HEK293 (cell line): ENCODE data around the gene PRRT2.
A peak's percentile ranks its signal among the peaks of the same experiment; 100 is the strongest.

Experiments
- BCL11B ChIP-seq: fragments of 450-650 bp; formaldehyde crosslinking; IDR thresholded peaks from 2 replicates; pipeline ENCODE4 v1.5.1; 2016; ENCODE audit warnings: low read depth, missing biosample characterization, missing genetic modification characterization
- GFI1B ChIP-seq: fragments of 450-650 bp; formaldehyde crosslinking; IDR thresholded peaks from 2 replicates; pipeline ENCODE4 v1.5.1; 2016; ENCODE audit warnings: missing biosample characterization, missing genetic modification characterization
- GLIS1 ChIP-seq: fragments of 450-650 bp; formaldehyde crosslinking; IDR thresholded peaks from 2 replicates; pipeline ENCODE4 v1.5.1; 2016; ENCODE audit warnings: missing biosample characterization, missing genetic modification characterization
- GLIS2 ChIP-seq: fragments of 450-650 bp; formaldehyde crosslinking; IDR thresholded peaks from 2 replicates; pipeline ENCODE4 v1.5.1; 2016; ENCODE audit warnings: missing biosample characterization, missing genetic modification characterization
- HOXC10 ChIP-seq: sonication (generic); formaldehyde crosslinking; IDR thresholded peaks from 2 replicates; pipeline ENCODE4 v1.8.1; 2023; ENCODE audit warnings: mild to moderate bottlenecking, missing genetic modification reagents
- HOXD13 ChIP-seq: sonication (generic); formaldehyde crosslinking; IDR thresholded peaks from 2 replicates; pipeline ENCODE4 v1.8.0; 2022; ENCODE audit warnings: missing genetic modification reagents, borderline replicate concordance
- PRDM10 ChIP-seq: fragments of 450-650 bp; formaldehyde crosslinking; IDR thresholded peaks from 2 replicates; pipeline ENCODE4 v1.5.1; 2016; ENCODE audit warnings: missing biosample characterization, missing genetic modification characterization
- SCRT1 ChIP-seq: fragments of 450-650 bp; formaldehyde crosslinking; IDR thresholded peaks from 2 replicates; pipeline ENCODE4 v1.5.1; 2016; ENCODE audit warnings: missing biosample characterization, missing genetic modification characterization, borderline replicate concordance
- TSHZ1 ChIP-seq: fragments of 450-650 bp; formaldehyde crosslinking; IDR thresholded peaks from 2 replicates; pipeline ENCODE4 v1.5.1; 2016; ENCODE audit warnings: missing biosample characterization, missing genetic modification characterization, borderline replicate concordance
- ZBTB11 ChIP-seq: fragments of 450-650 bp; formaldehyde crosslinking; conservative IDR thresholded peaks from 2 replicates; pipeline ENCODE4 v1.5.1; 2016; ENCODE audit warnings: low read depth, missing biosample characterization, missing genetic modification characterization
- ZBTB17 ChIP-seq: fragments of 450-650 bp; formaldehyde crosslinking; IDR thresholded peaks from 2 replicates; pipeline ENCODE4 v1.5.1; 2016; ENCODE audit warnings: missing biosample characterization, missing genetic modification characterization
- ZNF10 ChIP-seq: fragments of 450-650 bp; formaldehyde crosslinking; IDR thresholded peaks from 2 replicates; pipeline ENCODE4 v1.5.1; 2017; ENCODE audit warnings: missing biosample characterization, missing genetic modification characterization
- ZNF146 ChIP-seq: fragments of 450-650 bp; formaldehyde crosslinking; IDR thresholded peaks from 2 replicates; pipeline ENCODE4 v1.5.1; 2016; ENCODE audit warnings: missing biosample characterization, missing genetic modification characterization
- ZNF398 ChIP-seq: fragments of 450-650 bp; formaldehyde crosslinking; IDR thresholded peaks from 2 replicates; pipeline ENCODE4 v1.5.1; 2017; ENCODE audit warnings: missing biosample characterization, missing genetic modification characterization
- ZNF404 ChIP-seq: fragments of 450-650 bp; formaldehyde crosslinking; IDR thresholded peaks from 2 replicates; pipeline ENCODE4 v1.5.1; 2017; ENCODE audit warnings: missing biosample characterization, missing genetic modification characterization
- ZNF473 ChIP-seq: fragments of 450-650 bp; formaldehyde crosslinking; IDR thresholded peaks from 2 replicates; pipeline ENCODE4 v1.5.1; 2017; ENCODE audit warnings: missing biosample characterization, missing genetic modification characterization
- ZNF621 ChIP-seq: fragments of 450-650 bp; formaldehyde crosslinking; IDR thresholded peaks from 2 replicates; pipeline ENCODE4 v1.5.1; 2017; ENCODE audit warnings: missing biosample characterization, missing genetic modification characterization
- ZNF670 ChIP-seq: fragments of 450-650 bp; formaldehyde crosslinking; IDR thresholded peaks from 2 replicates; pipeline ENCODE4 v1.5.1; 2016; ENCODE audit warnings: missing biosample characterization, missing genetic modification characterization, low read depth
- ZNF692 ChIP-seq: fragments of 450-650 bp; formaldehyde crosslinking; IDR thresholded peaks from 2 replicates; pipeline ENCODE4 v1.5.1; 2016; ENCODE audit warnings: missing biosample characterization, missing genetic modification characterization
- ZNF777 ChIP-seq: fragments of 450-650 bp; formaldehyde crosslinking; IDR thresholded peaks from 2 replicates; pipeline ENCODE4 v1.5.1; 2017; ENCODE audit warnings: missing biosample characterization, missing genetic modification characterization, borderline replicate concordance
- ZSCAN18 ChIP-seq: fragments of 450-650 bp; formaldehyde crosslinking; IDR thresholded peaks from 2 replicates; pipeline ENCODE4 v1.5.1; 2016; ENCODE audit warnings: missing biosample characterization, missing genetic modification characterization

Gene PRRT2

GRCh38 chr16:29862884-29863668 lies 51.1 kb downstream of the PRRT2 start, which contains the start of gene CDIPT (continued):
- TF ChIP-seq ZNF692 (tag by site-specific recombination) (peak; percentile 88), ZNF670 (tag by site-specific recombination) (no peak), ZBTB17 (peak; percentile 93), ZBTB11 (tag by site-specific recombination) (peak; percentile 40), GLIS2 (tag by site-specific recombination) (no peak), ZNF398 (peak; percentile 53; the same call in 1 of the 2 replicates), SCRT1 (tag by site-specific recombination) (peak; percentile 21; the same call in 1 of the 2 replicates), ZNF10 (tag by site-specific recombination) (no peak), ZNF404 (tag by site-specific recombination) (no peak), GFI1B (tag by site-specific recombination) (no peak), ZNF146 (tag by site-specific recombination) (peak; percentile 7; the same call in 1 of the 2 replicates), PRDM10 (tag by site-specific recombination) (peak; percentile 100), ZNF777 (tag by site-specific recombination) (peak; percentile 95), GLIS1 (peak; percentile 61; the same call in 1 of the 2 replicates), ZNF621 (tag by site-specific recombination) (no peak), TSHZ1 (tag by site-specific recombination) (peak; percentile 23; the same call in 1 of the 2 replicates), HOXC10 (CRISPR knock-in tag) (no peak), HOXD13 (no peak), ZSCAN18 (tag by site-specific recombination) (peak; percentile 81; the same call in 1 of the 2 replicates), ZNF473 (tag by site-specific recombination) (no peak), BCL11B (tag by site-specific recombination) (no peak)
